ENCODE measurements around the gene PYGO2. TPM values are rescaled to one million over a fixed set of nuclear protein-coding genes. Genes with fewer than 3 reads are reported as not detected.

The PYGO2 gene
- total and polyA plus RNA-seq, 2 of the 8 experiments (the other 6 are each of a cell fraction or from before 2014, with no cell fraction given): 31.0 to 31.6 TPM

- 89% methylated on average over 5 of the region's 5 CpGs; no CpG with 5 or more reads in 1 of the 2 experiments for WGBS, 2 experiments (ENCODE audit: extremely low coverage in 1 of 2, insufficient coverage in 1 of 2, insufficient read length in 1 of 2, insufficient replicate concordance in 2 of 2, low coverage in 1 of 2, low lambda C conversion rate in 2 of 2, missing lambda C conversion rate in 1 of 2)
- FAIRE-seq: no peak
- CTCF ChIA-PET (ENCODE audit: partially characterized antibody): interaction anchor here (0.5 to 1.6 kb wide), 9 partner anchors 11 to 175 kb away, joined by 3 to 5 read pairs (median 3); partner anchors contain the start of genes EFNA3 and PMVK
Observed at GRCh38 chr1:154908937-154909336, 52.6 kb downstream of the PYGO2 start.

More at GRCh38 chr1:154908937-154909336, 52.6 kb downstream of the PYGO2 start:
- Histone ChIP-seq H4K5ac (ENCODE audit: insufficient read length, low read depth, low read length) (no peak overlapping the region), H3K23ac (ENCODE audit: insufficient read length) (no peak overlapping the region), H3K36me3 (ENCODE audit: control insufficient read depth in 2 of 4, insufficient read depth in 4 of 4, low read length in 3 of 4) (no peaks in the 10 kb centered on the region), H3K18ac (ENCODE audit: extremely low read depth, low read length) (no peak overlapping the region), H4K20me1 (replicated peaks in 1 of 2; ENCODE audit: control insufficient read depth in 1 of 2, insufficient read depth in 2 of 2, low read length in 2 of 2) (no peaks in the 10 kb centered on the region), H2BK12ac (ENCODE audit: low read depth, low read length) (no peak overlapping the region), H3K79me1 (ENCODE audit: low read depth, low read length) (no peaks in the 10 kb centered on the region), H3K27me3 (replicated peaks in 1 of 4; ENCODE audit: control insufficient read depth in 3 of 4, extremely low read depth in 1 of 4, insufficient read depth in 3 of 4, low read length in 3 of 4) (no peaks in the 10 kb centered on the region), H3K56ac (replicated peaks; ENCODE audit: insufficient read length, low read depth, low read length) (no peak overlapping the region), H2AFZ (ENCODE audit: low read length) (no peak overlapping the region), H2BK5ac (ENCODE audit: low read depth, low read length) (no peak overlapping the region), H3K9me3 (ENCODE audit: insufficient read depth in 2 of 2, low read depth in 1 of 2, low read length in 1 of 2) (peaks cover 9 to 14% of the 10 kb centered on the region in 2 experiments; a peak in 3 of 4 replicates), H3K4me1 (replicated peaks in 1 of 4; ENCODE audit: control insufficient read depth in 3 of 4, insufficient read depth in 4 of 4, low read length in 3 of 4) (no peaks in the 10 kb centered on the region), H3K27ac (ENCODE audit: low read depth, low read length) (no peak overlapping the region), H3K14ac (ENCODE audit: insufficient read length) (no peak overlapping the region), H4K91ac (replicated peaks; ENCODE audit: insufficient read length, low read length) (no peak overlapping the region), H3K4me2 (ENCODE audit: insufficient read depth in 1 of 2, low read depth in 2 of 2, low read length in 2 of 2) (no peak overlapping the region), H4K8ac (ENCODE audit: extremely low read depth, insufficient read depth, low read length) (no peak overlapping the region), H3K79me2 (ENCODE audit: control insufficient read depth in 1 of 2, insufficient read depth in 2 of 2, low read length in 2 of 2) (no peaks in the 10 kb centered on the region), H3K23me2 (ENCODE audit: low read depth, low read length) (no peaks in the 10 kb centered on the region), H2AK5ac (ENCODE audit: low read depth, low read length) (no peak overlapping the region), H3K4me3 (ENCODE audit: extremely low read depth in 1 of 4, insufficient read depth in 2 of 4, low read depth in 3 of 4, low read length in 4 of 4) (no peak overlapping the region), H3K9ac (replicated peaks in 1 of 4; ENCODE audit: extremely low read depth in 1 of 4, low read depth in 3 of 4, low read length in 3 of 4) (no peak overlapping the region; a peak in 1 of 7 replicates), H2BK20ac (ENCODE audit: low read length) (no peak overlapping the region), H2BK15ac (ENCODE audit: low read length) (no peak overlapping the region), H3K4ac (replicated peaks; ENCODE audit: insufficient read length, low read depth, low read length) (no peak overlapping the region), H2BK120ac (replicated peaks; ENCODE audit: low read depth, low read length) (no peak overlapping the region)
- no peak for DNase-seq (ENCODE audit: low read depth in 1 of 2, low spot score in 2 of 2)
- TF ChIP-seq KDM5A (IDR thresholded peaks at IDR 0.05; ENCODE audit: low read length) (no peak), RFX5 (IDR thresholded peaks at IDR 0.05; ENCODE audit: borderline replicate concordance, low read depth, low read length) (no peak), BCL11A (IDR thresholded peaks at IDR 0.05; ENCODE audit: low read depth in 2 of 2, low read length in 2 of 2) (no peak), POLR2A (IDR thresholded peaks at IDR 0.05; ENCODE audit: control extremely low read depth in 1 of 2, low read depth in 2 of 2, low read length in 2 of 2) (no peak), ASH2L (IDR thresholded peaks at IDR 0.05; ENCODE audit: low read length) (no peak), USF2 (IDR thresholded peaks at IDR 0.05; ENCODE audit: low read length) (no peak), JUN (IDR thresholded peaks at IDR 0.05; ENCODE audit: low read depth, low read length) (no peak), CTBP2 (IDR thresholded peaks at IDR 0.05; ENCODE audit: borderline replicate concordance, insufficient read depth, insufficient read length, low read length) (no peak), CBX8 (IDR thresholded peaks at IDR 0.05; ENCODE audit: borderline replicate concordance, low read depth, low read length) (no peak), BRCA1 (IDR thresholded peaks at IDR 0.05; ENCODE audit: low read depth, low read length) (no peak), NRF1 (IDR thresholded peaks at IDR 0.05; ENCODE audit: low read depth, low read length) (no peak)
- POLR2A ChIA-PET (ENCODE audit: partially characterized antibody): interaction anchor here (1.6 kb wide), 1 partner anchor 139 kb away, joined by 3 read pairs; no protein-coding TSS in a partner anchor

Measured in H1 (cell line).